GM19438 (cell line): ENCODE data around the gene TMEM154.

Source experiments
- ATAC-seq: cut with Tn5 transposase; IDR thresholded peaks from one replicate; pipeline ENCODE4 v1.9.1; 2021; ENCODE audit warnings: low read depth; ENCODE audit not compliant: unreplicated experiment

Gene TMEM154

DNA sequence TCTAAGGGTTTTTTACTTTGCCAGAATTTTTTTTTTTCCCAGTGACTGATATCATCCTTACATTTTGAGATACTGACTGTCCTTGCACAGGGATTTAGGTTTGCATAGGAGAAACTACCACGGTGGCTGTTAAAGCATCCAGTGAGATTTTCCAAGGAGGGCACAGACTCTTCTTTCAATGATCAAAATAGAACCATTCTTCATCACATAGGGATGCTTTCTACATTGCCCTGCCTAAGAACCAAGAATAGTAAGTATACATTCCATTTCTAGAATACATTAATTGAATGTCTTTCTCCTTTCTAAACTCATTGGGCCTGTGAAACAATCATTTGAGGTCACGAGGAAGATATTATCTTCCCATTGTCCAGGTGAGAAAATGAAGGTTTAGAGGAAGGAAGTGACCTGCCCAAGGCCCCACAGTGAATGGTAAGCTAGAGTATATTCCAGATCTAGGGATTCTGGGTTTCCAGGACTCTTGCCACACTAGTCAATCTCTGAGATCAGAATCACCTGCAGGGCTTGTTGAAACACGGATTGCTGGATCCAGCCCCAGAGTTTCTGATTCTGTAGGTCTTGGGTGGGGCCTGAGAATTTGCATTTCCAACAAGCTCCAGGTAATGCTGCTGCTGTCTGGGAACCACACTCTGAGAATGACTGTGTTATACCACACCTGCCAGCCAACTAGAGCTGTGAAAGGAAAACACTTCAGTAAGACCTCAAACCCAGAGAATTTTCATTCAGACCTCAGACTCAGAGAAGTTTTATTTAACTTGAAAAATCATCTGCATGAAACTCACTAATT lies 17.7 kb upstream of the TMEM154 start:
- ATAC-seq = peak; percentile 45

GRCh38 chr4:152696764-152697261 lies 17.0 kb upstream of the TMEM154 start:
- peak; percentile 98 for ATAC-seq

- ATAC-seq = no peak
These were observed 14.1 kb upstream of the TMEM154 start for GRCh38 chr4:152693871-152694270.

DNA sequence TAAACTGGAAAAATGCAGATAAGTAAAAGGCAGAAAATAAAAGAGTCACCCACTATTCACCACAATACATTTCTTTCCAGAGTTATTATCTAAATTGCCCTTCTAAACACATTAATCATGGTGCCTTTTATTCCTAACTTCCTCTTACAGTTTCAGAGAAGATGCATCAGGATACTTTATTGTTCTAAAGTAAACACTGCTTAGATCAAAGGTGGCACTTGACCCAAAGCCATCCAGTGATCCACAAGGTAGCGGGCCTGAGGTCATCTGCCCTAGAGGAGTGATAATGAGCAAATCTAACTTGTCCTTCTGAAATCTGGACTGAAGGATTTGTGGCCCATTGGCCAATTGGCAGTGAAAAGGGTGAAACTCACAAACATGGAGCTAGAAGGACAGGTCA lies 12.0 kb upstream of the TMEM154 start:
- ATAC-seq = no peak

DNA sequence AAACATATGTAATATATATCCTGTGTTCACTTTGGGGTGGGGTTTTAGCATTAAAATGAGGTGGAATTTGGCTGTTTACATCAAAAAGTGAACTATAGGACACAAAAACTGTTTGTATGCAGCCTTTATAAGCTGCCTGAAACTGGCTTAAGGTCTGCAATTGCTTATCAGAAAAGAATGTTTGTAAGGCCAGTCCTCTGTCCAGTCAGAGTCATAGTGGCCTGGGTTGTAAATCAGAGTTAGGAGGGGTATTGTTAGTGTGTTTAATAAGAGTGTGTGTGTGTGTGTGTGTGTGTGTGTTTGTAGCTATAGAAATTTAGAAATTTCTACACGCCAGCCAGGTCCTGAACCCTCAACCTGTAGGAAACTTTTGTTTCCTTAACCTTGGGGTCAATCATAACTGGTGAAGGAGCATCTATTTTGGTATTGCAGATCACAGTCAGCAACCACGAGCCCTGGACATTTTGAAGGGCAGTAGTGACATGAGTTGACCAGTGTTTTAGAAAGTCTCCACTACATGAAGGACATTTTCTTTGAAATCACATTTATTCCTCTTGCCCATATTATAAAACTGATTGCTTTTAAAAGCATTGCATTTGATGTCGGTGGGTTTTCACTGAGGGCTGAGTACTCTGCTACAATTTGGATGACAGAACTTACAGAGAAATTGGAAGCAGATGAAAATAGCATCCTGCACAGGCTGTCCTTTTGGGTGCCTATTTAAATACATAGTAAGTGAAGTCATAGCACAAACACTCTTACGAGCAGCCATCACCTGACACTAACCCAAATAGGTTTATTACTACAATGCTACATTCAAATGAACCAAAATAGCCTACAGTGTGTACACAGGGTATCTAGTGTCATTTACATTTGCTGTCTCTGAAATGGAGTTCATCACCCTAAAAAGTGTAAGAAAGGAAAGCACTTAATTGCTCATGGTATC lies 11.2 kb upstream of the TMEM154 start:
- no peak for ATAC-seq

DNA sequence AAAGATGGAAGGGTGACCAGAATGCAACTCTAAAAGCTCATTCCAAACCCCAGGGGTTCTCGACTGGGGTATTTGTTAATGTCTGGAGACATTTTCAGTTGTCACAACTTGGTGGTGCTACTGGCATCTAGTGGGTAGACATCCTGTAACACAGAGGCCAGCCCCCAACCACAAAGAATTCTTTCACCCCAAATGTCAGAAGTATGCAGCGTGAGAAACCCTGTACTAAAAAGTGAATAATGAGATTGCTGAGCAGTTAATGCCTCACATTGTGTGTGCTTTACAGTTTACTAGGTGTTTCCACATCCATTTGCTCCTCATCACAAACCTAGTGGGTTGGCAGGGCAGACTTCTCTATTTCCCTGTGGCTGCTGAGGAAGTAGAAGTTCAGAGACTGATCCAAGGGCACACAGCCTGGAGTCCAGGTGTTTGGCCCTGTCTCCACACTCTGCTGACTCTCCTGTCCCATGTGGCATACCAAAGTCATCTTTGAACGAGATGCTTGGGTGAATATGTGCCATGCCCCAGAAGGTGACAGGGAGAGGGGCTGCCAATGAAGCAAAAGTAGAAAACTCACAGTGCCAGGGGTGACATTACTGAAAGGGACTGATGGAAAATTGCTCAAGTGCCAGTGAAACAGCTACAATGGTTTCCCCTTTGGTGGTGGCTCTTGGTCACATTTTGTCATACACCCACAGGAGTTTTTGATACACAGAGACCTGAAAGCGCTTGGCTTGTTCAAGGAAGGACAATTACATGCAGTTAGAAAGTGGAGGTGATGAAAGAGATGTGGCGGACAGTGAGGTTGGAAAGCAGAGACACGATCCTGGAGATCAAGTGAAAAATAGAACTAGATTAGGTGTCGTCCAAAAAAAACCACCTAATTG lies 10.1 kb upstream of the TMEM154 start:
- no peak for ATAC-seq

GRCh38 chr4:152687974-152688599 lies 8.3 kb upstream of the TMEM154 start:
- ATAC-seq = no peak

GRCh38 chr4:152686452-152687013 lies 6.7 kb upstream of the TMEM154 start:
- ATAC-seq = no peak

DNA sequence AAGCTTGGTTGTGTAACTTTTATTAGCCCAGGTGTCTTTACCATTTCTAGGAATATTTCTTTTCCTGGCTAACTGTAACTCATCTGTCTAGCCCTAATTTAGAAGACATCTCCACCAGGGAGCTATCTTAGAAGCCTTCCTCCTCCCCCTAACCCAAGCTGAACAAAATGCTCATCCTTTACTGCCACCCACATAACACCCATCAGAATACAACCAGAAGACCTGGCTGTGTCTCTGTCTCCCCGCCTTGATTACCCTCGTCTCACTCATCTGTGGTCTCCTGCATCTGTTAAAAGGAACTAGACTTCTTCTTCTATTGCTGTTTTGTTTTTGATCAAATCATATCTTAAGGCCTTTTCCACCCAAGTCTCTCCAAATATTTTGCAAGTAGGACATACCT lies 4.8 kb upstream of the TMEM154 start:
- ATAC-seq = no peak

GRCh38 chr4:152684007-152684406 lies 4.2 kb upstream of the TMEM154 start:
- ATAC-seq = peak; percentile 41

GRCh38 chr4:152682143-152682941 lies 2.5 kb upstream of the TMEM154 start:
- ATAC-seq = no peak

GRCh38 chr4:152680988-152681603 lies 1.3 kb upstream of the TMEM154 start:
- no peak for ATAC-seq

GRCh38 chr4:152678841-152679240 lies 956 bp downstream of the TMEM154 start:
- no peak for ATAC-seq

DNA sequence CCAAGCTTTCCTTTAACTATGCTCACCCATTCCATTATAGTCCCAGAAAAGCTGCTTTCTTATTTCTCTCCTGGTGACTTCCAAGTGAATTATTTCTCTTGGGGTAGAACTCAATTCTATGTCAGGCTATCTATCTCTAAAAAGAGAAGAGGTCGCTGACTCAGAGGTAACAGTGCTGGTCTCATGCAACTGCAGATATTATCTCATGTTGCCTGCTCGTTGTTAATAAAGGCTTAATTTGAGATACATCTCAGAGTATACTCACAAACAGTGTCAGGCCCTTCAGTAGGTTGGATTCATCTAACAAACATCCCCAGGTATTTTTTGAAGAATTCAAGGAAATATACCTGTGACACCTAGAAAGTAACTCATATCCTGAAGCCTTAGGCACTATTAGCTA lies 2.7 kb downstream of the TMEM154 start:
- no peak for ATAC-seq

DNA sequence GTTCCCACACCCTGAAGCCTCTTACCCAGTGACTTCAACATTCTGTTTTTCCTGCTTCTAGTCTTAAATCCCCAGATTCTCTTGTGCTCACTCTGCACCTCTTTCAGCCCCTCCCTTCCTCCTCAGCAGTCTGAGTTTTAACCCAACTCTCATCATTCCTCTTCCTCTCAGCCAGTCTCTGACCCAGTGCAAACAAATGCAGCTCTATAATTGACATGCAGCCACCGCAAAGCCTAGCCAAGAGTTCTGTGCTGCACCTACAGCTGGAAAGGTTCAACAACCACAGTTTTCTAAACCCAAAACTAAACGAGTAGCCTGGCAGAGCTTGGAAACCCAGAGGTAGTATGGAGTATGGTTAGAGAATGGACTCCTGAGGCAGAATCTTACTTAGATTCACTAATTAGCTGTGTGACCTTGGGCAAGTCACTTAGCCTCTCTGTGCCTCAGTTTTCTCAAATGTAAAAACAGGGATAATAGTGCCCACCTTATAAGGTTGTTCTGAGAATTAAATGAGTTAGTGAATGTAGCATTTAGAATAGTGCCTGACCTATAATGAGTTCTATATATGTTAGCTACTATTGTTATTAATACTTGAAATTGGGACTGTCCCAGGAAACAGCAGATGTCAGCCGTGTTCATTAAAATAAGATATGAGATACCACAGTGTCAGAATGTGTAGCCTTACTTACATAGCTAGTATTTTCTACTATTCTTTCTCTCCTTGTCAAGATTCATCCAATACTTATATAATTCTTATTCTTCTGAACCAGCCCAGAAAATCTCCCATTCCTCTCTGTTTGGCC lies 3.5 kb downstream of the TMEM154 start:
- ATAC-seq = peak; percentile 39

DNA sequence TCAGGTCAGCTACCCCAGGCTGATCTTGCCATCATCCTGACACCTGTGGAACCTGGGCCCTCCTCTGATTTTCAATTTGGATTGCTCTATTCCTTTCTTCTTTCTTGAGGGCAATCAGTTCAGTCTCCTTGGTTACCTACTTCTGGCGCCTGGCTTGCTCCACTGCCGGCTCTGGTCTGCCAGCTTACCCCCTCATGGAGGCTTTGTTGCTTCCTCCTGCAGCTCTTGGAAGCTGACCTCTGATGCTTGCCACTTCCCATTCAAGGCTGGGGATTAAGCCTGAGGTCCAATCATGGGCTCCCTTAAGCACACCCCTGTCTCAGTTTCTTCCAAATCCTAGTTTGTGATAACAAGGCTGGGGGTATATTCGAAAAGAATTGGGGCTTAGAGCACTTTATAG lies 5.4 kb downstream of the TMEM154 start:
- no peak for ATAC-seq

DNA sequence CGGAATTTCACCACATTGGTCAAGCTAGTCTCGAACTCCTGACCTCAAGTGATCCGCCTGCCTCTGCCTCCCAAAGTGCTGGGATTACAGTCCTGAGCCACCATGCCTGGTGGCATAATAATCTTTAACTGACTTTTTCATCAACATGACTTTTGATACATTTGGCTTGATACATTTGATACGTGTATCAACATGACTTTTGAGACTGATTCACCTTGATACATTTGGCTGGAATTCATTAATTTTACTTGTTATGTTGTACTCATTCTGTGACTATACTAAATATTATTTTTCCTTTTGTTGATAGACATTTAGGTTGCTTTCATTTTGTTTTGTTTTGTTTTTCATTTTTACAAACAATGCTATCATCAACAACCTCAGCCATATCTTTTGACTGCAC lies 6.3 kb downstream of the TMEM154 start:
- no peak for ATAC-seq
